Measurements from ENCODE around the gene CFAP97.
"Not testable (repeated sequence)": the region's sequence is repeated elsewhere in the genome, so short reads cannot be mapped to it uniquely, and the experiment has no call there.

CFAP97 gene

GRCh38 chr4:185221912-185222311 lies 18.1 kb upstream of the CFAP97 start:
- no peak for DNase-seq

GRCh38 chr4:185221491-185221890 lies 17.7 kb upstream of the CFAP97 start:
- no peak for DNase-seq

GRCh38 chr4:185219551-185220344 lies 15.9 kb upstream of the CFAP97 start:
- DNase-seq = no peak

DNA sequence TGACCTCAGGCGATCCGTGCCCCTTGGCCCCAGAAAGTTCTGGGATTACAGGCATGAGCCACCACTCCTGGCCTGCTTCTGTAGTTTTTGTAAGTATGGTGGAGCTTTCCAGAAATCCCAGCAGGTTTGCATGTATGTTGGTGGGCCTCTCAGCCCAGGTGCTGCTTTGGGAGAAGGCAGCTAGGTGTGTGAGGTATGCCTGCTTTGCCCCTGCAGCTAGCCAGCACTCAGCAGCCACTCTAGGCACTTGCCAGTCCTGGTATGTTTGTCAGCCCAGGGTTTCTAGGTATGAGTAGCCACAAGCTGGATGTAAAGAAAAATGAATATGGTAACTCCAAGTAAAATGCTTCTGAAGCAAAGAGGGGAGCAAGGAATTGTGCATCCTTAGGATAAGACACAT lies 14.5 kb upstream of the CFAP97 start:
- no peak for DNase-seq

GRCh38 chr4:185217408-185217975 lies 13.7 kb upstream of the CFAP97 start:
- no peak for DNase-seq

GRCh38 chr4:185215261-185215660 lies 11.5 kb upstream of the CFAP97 start:
- DNase-seq = no peak

DNA sequence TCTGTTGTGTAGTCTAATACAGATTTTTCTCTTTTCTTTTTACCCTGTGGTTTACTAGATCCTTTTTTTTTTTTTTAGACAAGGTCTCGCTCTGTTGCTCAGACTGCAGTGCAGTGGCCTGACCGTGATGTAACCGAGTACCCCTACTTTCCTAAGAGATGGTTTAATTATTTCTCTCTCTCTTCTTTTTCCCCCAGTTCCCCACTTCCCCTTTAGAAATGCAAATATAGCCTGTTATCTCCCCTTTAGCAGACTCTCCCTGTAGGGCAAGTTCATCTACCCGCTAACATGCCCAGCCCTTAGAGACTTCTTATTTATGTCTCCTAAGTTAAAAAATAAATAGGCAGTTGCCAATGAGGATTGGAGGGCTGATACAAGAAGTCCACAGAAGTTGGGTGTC lies 10.1 kb upstream of the CFAP97 start:
- DNase-seq = no peak

- DNase-seq = no peak
Measured at GRCh38 chr4:185212581-185212980, 8.8 kb upstream of the CFAP97 start.

DNA sequence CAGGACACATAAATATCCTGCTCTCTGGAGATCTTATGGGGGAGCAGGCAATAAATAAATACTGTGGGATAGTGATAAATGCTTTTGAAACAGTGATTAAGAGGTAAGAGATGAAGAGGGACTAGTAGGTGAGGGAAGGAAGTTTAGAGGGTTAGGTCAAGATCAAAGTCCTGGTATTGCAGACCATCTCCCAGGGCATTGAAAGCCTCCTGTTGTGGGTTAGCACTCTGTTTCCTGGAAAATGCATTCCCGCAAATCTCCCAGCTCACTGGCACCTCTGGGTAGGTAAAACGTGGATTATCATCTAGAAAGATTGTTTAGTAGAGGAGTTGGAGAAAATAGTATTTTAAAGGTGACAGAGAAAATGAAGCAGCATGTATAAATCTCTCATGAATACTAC lies 7.8 kb upstream of the CFAP97 start:
- DNase-seq = no peak

- no peak for DNase-seq
Measured at GRCh38 chr4:185211035-185211434, 7.2 kb upstream of the CFAP97 start.

DNA sequence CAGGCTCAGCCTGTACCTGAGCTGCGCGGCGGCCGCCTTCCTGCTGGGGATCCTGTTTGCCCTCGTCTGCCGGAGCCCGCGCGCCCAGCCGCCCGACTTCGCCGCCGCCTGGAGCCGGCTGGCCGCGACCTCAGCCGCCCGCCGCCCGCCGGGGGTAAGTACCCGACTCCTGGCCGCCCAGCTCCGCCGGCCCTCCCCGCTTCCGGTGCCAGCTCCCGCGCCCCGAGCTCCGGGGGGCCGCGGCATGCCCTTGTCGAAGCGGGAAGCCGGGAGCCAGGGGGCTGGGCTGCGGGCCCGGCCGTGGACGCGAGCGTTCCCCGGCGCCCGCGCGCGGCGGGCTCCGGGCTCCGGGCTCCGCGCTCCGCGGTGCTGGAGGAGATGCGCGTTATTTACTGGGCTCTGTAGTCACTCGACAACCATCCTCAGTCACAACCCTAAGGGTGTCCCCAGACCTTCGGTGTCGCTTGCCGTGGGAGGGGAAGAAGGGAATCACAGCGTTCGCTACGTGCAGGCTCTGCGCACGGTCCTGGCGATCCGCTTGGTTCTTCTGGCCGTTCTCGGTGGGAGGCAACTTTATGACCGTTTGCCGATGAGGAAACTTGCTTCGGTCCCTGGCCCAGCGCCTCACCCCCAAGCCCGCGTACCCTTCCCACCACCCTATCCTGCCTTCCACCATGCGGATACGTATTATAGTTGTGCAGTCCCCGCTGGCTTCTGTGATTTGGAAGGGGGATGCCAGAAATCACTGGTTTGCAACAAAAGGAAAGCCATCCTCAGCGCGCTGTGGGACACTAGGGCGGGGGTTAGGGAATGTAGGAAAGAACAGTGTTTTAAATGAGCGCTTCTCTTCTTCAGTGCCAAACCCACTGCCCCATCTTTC lies 6.5 kb upstream of the CFAP97 start:
- peak; percentile 64 for DNase-seq

- not testable (repeated sequence) for DNase-seq
Measured at GRCh38 chr4:185209852-185210101, 6.0 kb upstream of the CFAP97 start.

DNA sequence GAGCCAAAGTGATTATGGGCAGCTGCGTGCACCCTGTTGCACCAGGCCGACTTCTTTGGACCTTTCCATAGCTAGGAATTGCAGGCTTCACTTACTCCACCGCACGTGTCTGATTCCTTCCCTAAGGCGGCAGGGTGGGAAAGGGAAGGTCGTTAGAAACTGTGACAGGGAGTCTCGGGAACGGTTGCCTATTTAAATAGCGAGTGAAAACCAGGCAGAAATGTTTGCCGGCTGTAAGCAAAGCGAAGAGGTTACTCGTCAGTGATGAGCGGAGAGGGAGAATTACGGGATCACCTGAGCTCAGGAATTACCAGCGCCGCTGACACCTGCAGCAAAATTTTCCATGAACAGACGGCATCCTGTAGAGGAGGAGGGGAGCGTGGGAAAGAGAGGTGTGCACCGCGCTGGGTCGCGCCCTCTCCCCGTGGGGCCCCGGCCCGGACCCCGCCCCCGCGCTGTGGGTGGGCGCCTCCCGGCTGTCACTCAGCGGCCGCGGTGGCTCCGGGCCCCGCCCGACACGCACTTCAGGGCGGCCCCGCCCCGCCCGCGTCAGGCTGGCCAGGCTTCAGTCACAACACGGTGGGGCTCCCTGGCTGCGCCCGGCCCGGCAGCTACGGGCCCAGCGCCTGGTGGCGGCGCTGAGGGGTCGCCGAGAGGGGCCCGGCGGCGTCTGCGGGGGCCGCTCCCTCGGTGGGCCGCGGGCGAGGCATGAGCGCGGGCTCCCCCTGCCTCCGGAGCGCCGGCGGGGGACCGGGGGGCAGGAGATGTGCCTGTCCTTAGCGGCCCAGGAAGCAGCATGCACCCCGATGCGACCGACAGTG lies 5.4 kb upstream of the CFAP97 start, which contains the start of gene SNX25:
Gene SNX25 (plus strand): TSS at position 568 of the 821 bp plus-strand sequence. CDS start 229 bp downstream, at position 797.
- peak; percentile 90 for DNase-seq

DNA sequence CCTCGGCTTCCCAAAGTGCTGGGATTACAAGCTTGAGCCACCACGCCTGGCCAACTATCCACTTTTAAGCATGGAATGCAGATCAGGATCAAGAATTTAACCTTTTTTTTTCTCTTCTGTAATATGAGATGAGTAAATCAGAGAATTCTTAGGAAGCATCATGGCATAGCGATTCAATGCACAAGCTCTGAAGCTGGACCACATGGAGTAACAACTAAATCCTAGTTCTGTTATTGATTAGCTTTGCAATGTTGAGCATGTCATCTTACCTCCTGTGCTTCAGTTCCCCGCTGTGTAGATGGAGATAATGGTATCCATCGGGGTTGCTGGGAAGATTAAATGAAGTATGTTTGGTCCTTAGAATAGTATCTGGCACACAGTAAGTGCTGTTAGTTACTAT lies 3.7 kb upstream of the CFAP97 start:
- DNase-seq = no peak

- DNase-seq = no peak
Measured at GRCh38 chr4:185205697-185206342, 2.0 kb upstream of the CFAP97 start.

GRCh38 chr4:185205073-185205472 lies 1.3 kb upstream of the CFAP97 start:
- not testable (repeated sequence) for DNase-seq

DNA sequence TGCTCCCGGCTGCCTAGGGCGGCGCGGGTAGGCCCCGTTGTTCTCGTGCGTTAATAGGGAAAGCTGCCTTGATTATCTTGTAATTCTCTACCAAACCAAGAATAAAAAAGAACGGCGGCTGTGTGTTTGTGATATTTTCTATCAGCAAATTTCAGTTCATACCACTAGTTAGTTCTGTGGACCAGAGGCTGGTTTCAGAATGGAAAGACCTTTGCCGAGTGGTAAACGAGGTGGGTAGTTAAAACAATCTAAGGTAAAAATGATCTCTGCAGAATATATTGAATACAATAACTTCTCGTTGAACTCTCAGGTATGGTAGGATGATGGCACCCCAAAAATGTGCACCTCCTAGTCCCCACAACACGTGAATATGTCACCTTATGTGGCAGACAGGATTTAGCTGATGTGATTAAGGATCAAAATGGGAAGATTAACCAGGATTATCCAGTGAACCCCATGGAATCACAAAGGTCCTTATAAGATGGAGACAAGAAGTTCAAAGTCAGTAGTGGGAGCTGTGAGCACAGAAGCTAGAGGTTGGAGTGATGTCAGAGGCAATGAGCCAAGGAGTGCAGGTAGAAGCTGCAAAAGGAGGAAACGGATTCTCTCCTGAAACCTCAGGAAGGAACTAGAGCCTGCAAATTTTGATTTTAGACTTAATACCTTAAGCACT lies 574 bp upstream of the CFAP97 start:
- DNase-seq = no peak

- DNase-seq = peak; percentile 31
Measured at GRCh38 chr4:185202984-185203485, 765 bp downstream of the CFAP97 start.

GRCh38 chr4:185201977-185202962 lies 1.5 kb downstream of the CFAP97 start:
- DNase-seq = peak; percentile 44

DNA sequence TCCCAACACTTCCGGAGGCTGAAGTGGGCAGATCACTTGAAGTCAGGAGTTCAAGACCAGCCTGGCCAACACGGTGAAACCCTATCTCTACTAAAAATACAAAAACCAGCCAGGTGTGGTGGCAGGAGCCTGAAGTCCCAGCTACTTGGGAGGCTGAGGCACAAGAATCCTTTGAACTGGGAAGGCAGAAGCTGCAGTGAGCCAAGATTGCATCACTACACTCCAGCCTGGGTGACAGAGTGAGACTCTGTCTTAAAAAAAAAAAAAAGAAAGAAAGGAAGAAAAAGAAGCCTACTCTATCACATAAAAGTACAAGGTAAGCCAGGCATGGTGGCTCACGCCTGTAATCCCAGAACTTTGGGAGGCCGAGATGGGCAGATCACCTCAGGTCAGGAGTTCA lies 5.6 kb downstream of the CFAP97 start:
- not testable (repeated sequence) for DNase-seq
